BE2C (cell line): Measurements from ENCODE around the gene HDAC4.

Source experiments
- DNase-seq: peaks from one replicate; pipeline ENCODE4 v3.0.0-alpha.2; 2020
- H3K27me3 ChIP-seq: fragments of 250-450 bp; sonication (Bioruptor Pico); 2 replicates; pipeline ENCODE4 v1.5.1; 2020; ENCODE audit warnings: mild to moderate bottlenecking
- H3K36me3 ChIP-seq: fragments of 250-450 bp; sonication (Bioruptor Pico); 2 replicates; pipeline ENCODE4 v1.5.1; 2020; ENCODE audit warnings: mild to moderate bottlenecking
- H3K4me1 ChIP-seq: fragments of 250-450 bp; sonication (Bioruptor Pico); 2 replicates; pipeline ENCODE4 v1.5.1; 2020
- H3K4me3 ChIP-seq: 2 replicates; pipeline ENCODE4 v1.5.1; 2011; ENCODE audit warnings: low read depth, low read length
- H3K9me3 ChIP-seq: fragments of 250-450 bp; sonication (Bioruptor Pico); 2 replicates; pipeline ENCODE4 v1.5.1; 2020
- TF ChIP-seq, protein P1 (sequence below): IDR thresholded peaks from 2 replicates; pipeline ENCODE4 v1.5.1; 2012; ENCODE audit warnings: mild to moderate bottlenecking, low read depth, low read length

HDAC4 gene

DNA sequence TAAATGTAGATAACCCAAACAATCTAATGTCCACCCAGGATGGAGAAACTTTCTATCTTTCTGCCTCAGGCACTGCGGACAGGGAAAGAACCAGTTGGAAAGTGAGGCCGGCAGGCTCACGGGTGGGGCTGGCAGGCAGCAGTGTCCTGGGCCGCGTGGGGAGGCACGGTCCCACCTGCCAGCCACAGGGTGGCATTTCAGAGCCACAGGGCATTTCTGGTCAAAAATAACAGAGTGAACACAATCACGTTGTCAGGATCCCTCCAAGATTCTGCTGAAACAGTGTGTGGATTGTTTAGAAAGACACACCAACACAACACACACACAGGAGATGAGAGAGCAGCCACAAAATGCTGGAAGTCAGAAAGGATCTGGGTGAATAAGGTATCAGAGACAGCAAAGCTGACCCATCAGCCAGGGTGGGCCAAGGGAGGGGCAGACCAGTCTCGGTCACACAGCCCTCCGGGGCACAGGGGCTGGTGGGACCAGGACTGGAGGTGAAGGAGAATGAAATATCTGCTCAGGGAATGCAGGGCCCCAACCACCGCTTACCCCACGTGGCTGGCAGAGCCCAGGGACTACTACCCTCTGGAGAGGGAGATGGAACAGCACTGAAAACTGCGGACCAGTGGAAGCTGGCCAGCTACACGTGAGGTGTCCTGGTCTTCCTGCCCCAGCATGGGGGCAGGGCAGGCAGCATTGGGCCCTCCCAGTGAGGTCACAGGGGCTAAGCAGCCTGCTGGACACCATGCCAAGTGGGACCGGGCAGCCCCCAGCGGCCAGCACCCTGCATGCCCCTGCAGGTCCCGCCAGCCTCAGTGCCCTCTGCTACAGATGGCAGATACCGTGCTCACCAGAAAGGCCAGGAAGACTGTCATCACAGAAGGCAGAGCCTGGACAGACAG lies 173.9 kb downstream of the HDAC4 start:
- no peak for DNase-seq
- TF ChIP-seq, protein P1, sequence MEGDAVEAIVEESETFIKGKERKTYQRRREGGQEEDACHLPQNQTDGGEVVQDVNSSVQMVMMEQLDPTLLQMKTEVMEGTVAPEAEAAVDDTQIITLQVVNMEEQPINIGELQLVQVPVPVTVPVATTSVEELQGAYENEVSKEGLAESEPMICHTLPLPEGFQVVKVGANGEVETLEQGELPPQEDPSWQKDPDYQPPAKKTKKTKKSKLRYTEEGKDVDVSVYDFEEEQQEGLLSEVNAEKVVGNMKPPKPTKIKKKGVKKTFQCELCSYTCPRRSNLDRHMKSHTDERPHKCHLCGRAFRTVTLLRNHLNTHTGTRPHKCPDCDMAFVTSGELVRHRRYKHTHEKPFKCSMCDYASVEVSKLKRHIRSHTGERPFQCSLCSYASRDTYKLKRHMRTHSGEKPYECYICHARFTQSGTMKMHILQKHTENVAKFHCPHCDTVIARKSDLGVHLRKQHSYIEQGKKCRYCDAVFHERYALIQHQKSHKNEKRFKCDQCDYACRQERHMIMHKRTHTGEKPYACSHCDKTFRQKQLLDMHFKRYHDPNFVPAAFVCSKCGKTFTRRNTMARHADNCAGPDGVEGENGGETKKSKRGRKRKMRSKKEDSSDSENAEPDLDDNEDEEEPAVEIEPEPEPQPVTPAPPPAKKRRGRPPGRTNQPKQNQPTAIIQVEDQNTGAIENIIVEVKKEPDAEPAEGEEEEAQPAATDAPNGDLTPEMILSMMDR = no peak
- H3K4me1 ChIP-seq = peaks cover 35% of the 10 kb centered on the region
- H3K4me3 ChIP-seq = no peak overlapping the region
- no peaks in the 10 kb centered on the region for H3K9me3 ChIP-seq
- H3K27me3 ChIP-seq = no peaks in the 10 kb centered on the region
- no peaks in the 10 kb centered on the region for H3K36me3 ChIP-seq

DNA sequence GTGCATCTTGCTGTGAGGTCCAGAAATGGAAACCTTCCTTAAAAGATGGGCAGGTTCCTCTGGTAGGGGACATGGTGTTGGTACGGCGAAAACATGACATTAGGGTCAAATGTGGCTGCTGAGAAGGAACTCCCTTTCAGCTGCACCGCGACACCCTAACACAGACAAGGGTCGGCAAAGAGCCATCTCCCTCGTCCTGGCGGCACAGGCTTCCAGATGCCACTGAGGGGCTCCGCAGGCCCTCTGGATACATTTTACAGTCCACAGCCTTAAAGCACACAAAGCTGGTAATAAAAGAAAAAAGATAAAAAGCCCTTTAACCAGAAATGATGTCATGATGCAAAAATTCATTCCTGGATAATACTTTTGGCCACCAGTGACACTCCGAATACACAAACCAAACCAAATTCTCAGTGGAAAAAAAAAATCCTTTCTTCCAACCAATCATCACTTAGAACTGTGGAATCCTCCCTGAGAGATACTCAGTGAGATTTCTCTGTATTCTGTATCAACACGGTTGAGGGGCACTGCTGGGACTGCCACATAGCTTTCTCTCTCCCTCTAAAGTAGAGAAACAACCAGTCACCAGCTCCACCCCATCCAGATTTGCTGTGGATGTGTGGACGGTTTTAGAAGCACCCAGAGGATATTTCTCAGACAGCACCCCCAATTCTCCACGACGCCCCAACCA lies 174.8 kb downstream of the HDAC4 start:
- H3K27me3 ChIP-seq = no peaks in the 10 kb centered on the region
- peak; percentile 39 for DNase-seq
- no peak overlapping the region for H3K4me3 ChIP-seq
- H3K36me3 ChIP-seq = no peaks in the 10 kb centered on the region
- TF ChIP-seq, protein P1 = peak; percentile 8; the same call in 1 of the 2 replicates
- no peaks in the 10 kb centered on the region for H3K9me3 ChIP-seq
- H3K4me1 ChIP-seq = peaks cover 35% of the 10 kb centered on the region

DNA sequence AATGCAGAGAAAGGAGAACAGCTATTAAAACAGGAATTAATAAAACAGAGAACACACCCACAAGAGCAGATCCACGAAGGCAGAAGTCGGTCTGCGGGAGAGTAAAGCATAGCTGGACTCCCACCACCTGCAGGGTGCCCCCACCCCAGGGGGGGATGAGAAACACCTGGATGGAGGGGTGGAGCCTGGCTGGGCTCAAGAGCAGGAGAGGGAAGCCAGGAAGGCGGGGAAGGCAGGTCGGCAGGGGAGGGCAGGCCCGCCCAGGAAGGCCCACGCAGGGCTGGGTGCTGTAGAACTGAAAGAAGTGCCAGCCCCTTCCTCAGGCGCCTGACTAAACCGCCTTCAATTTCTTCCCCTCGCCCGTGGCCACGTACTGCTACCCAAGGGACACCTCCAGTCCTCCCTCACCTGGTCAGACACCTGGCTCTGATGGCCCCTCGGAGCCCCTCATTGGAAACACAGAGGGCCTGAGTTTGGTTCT lies 175.4 kb downstream of the HDAC4 start:
- TF ChIP-seq, protein P1 = no peak
- Histone ChIP-seq H3K27me3 (no peaks in the 10 kb centered on the region), H3K9me3 (no peaks in the 10 kb centered on the region), H3K36me3 (no peaks in the 10 kb centered on the region), H3K4me1 (peaks cover 35% of the 10 kb centered on the region), H3K4me3 (no peak overlapping the region)
- no peak for DNase-seq

DNA sequence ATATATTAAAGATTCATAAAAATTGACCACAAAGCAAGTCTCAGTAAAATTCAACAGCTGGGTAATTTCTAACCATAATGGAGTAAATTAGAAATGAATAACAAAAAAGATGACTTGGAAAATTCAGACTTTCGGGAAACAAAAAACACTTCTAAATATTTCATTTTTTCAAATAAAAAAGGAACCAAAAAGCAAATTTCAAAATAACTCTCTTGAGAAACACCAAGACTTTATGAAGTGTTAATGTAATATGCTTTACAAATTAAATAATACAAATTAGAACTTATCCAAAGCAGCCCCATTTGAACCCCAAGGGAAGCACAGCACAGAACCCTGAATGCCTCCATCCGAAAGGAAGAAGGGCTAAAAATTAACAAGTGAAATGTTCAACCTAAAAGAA lies 175.9 kb downstream of the HDAC4 start:
- Histone ChIP-seq H3K27me3 (no peaks in the 10 kb centered on the region), H3K4me1 (peaks cover 35% of the 10 kb centered on the region), H3K4me3 (no peak overlapping the region), H3K36me3 (no peaks in the 10 kb centered on the region), H3K9me3 (no peaks in the 10 kb centered on the region)
- TF ChIP-seq, protein P1 = no peak
- DNase-seq = no peak

DNA sequence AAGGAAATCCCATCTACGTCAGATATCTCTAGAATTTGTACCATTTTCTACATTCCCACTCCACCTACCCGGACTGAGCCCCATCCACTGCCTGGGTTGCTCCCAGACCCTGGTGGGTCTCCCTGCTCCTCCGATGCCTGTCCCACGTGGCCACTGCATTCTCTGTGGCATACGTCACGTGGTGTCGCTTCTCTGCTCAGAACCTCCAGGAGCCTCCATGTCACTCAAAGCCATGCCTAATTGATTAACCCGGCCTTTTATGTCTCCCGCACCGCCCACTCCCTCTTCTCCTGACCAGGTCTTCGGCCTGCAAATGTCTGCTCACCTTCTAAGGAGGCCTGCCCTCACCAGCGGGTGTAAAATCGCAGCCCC lies 176.6 kb downstream of the HDAC4 start:
- Histone ChIP-seq H3K9me3 (no peaks in the 10 kb centered on the region), H3K4me1 (peaks cover 29% of the 10 kb centered on the region), H3K36me3 (no peaks in the 10 kb centered on the region), H3K27me3 (no peaks in the 10 kb centered on the region), H3K4me3 (no peak overlapping the region)
- TF ChIP-seq, protein P1 = no peak
- DNase-seq = no peak
